Mesenchymal stem cell (in vitro differentiated cells and primary cell): ENCODE data around the gene FHOD3.
A peak's percentile ranks its signal among the peaks of the same experiment; 100 is the strongest.

Source experiments
- DNase-seq: peaks from one replicate; pipeline ENCODE4 v3.0.0-alpha.2; 2013
- H2AFZ ChIP-seq: one replicate; pipeline ENCODE4 v1.6.1; 2013; ENCODE audit warnings: low read depth, mild to moderate bottlenecking, control low read depth, inconsistent platforms, low read length, moderate library complexity
- H2AK5ac ChIP-seq: 2 replicates; pipeline ENCODE4 v1.6.1; 2013; ENCODE audit warnings: low read length, moderate library complexity, mild to moderate bottlenecking, inconsistent platforms; ENCODE audit not compliant: severe bottlenecking
- H2BK120ac ChIP-seq: one replicate; pipeline ENCODE4 v1.6.1; 2013; ENCODE audit warnings: low read depth, mild to moderate bottlenecking, inconsistent platforms, low read length, moderate library complexity
- H2BK12ac ChIP-seq, 2 experiments: one replicate each; pipeline ENCODE4 v1.6.1; 2013; ENCODE audit warnings: inconsistent platforms in 2 of 2, low read length in 2 of 2, mild to moderate bottlenecking in 2 of 2, moderate library complexity in 2 of 2, control low read depth in 1 of 2
- H2BK15ac ChIP-seq: one replicate; pipeline ENCODE4 v1.6.1; 2013; ENCODE audit warnings: mild to moderate bottlenecking, low read depth, inconsistent platforms; ENCODE audit not compliant: poor library complexity, severe bottlenecking
- H2BK5ac ChIP-seq: 2 replicates; pipeline ENCODE4 v1.6.1; 2013; ENCODE audit warnings: low read depth, mild to moderate bottlenecking, low read length, control low read depth, inconsistent platforms; ENCODE audit not compliant: poor library complexity, severe bottlenecking
- H3K14ac ChIP-seq, 2 experiments: one replicate each; pipeline ENCODE4 v1.6.1; 2013; ENCODE audit warnings: inconsistent platforms in 2 of 2, low read length in 2 of 2, control low read depth in 1 of 2, mild to moderate bottlenecking in 1 of 2, moderate library complexity in 1 of 2
- H3K18ac ChIP-seq, 2 experiments: one replicate each; pipeline ENCODE4 v1.6.1; 2013; ENCODE audit warnings: inconsistent platforms in 2 of 2, low read length in 2 of 2, control low read depth in 1 of 2, low read depth in 1 of 2, mild to moderate bottlenecking in 1 of 2
- H3K23ac ChIP-seq, 2 experiments: one replicate each; pipeline ENCODE4 v1.6.1; 2013; ENCODE audit warnings: inconsistent platforms in 2 of 2, low read length in 2 of 2, mild to moderate bottlenecking in 2 of 2, moderate library complexity in 2 of 2, control low read depth in 1 of 2
- H3K27ac ChIP-seq: 2 replicates; pipeline ENCODE4 v1.5.1; 2013; ENCODE audit warnings: mild to moderate bottlenecking, moderate library complexity, low read length, control low read depth, inconsistent platforms; ENCODE audit not compliant: poor library complexity, severe bottlenecking
- H3K27me3 ChIP-seq, 2 experiments: 2 replicates each; pipeline versions ENCODE4 v1.6.1 to v1.7.0; 2013; ENCODE audit warnings: low read length in 2 of 2, mild to moderate bottlenecking in 2 of 2, moderate library complexity in 2 of 2, control low read depth in 1 of 2, inconsistent platforms in 1 of 2; ENCODE audit not compliant: control insufficient read depth in 1 of 2, insufficient read depth in 1 of 2
- H3K36me3 ChIP-seq, 2 experiments: 2 replicates each; pipeline versions ENCODE4 v1.6.1 to v1.7.0; 2013; ENCODE audit warnings: low read length in 2 of 2, control low read depth in 1 of 2, inconsistent platforms in 1 of 2, low read depth in 1 of 2, mild to moderate bottlenecking in 1 of 2; ENCODE audit not compliant: insufficient read depth in 2 of 2, control insufficient read depth in 1 of 2
- H3K4ac ChIP-seq, 2 experiments: one replicate each; pipeline ENCODE4 v1.6.1; 2013; ENCODE audit warnings: inconsistent platforms in 2 of 2, low read length in 2 of 2, mild to moderate bottlenecking in 2 of 2, moderate library complexity in 2 of 2, control low read depth in 1 of 2, low read depth in 1 of 2
- H3K4me1 ChIP-seq: 2 replicates; pipeline ENCODE4 v1.6.1; 2013; ENCODE audit warnings: low read depth, low read length, control low read depth; ENCODE audit not compliant: control insufficient read depth, insufficient read depth
- H3K4me2 ChIP-seq: 2 replicates; pipeline ENCODE4 v1.6.1; 2013; ENCODE audit warnings: low read length, mild to moderate bottlenecking, inconsistent platforms; ENCODE audit not compliant: poor library complexity, severe bottlenecking
- H3K4me3 ChIP-seq, 2 experiments: 2 replicates each; pipeline versions ENCODE4 v1.5.1 to v1.7.0; 2013; ENCODE audit warnings: low read length in 2 of 2, mild to moderate bottlenecking in 2 of 2, control low read depth in 1 of 2, low read depth in 1 of 2; ENCODE audit not compliant: insufficient read depth in 1 of 2
- H3K79me1 ChIP-seq: replicated peaks from 2 replicates; pipeline ENCODE4 v1.6.1; 2013; ENCODE audit warnings: mild to moderate bottlenecking, control low read depth, low read length, inconsistent platforms; ENCODE audit not compliant: poor library complexity, severe bottlenecking
- H3K9ac ChIP-seq: 2 replicates; pipeline ENCODE4 v1.7.0; 2013; ENCODE audit warnings: mild to moderate bottlenecking, low read length, moderate library complexity
- H3K9me3 ChIP-seq: 2 replicates; pipeline ENCODE4 v1.7.0; 2013; ENCODE audit warnings: mild to moderate bottlenecking, low read length; ENCODE audit not compliant: control insufficient read depth
- H4K8ac ChIP-seq: one replicate; pipeline ENCODE4 v1.6.1; 2013; ENCODE audit warnings: inconsistent platforms, mild to moderate bottlenecking, low read length, moderate library complexity
- H4K91ac ChIP-seq: one replicate; pipeline ENCODE4 v1.6.1; 2013; ENCODE audit warnings: mild to moderate bottlenecking, low read length, inconsistent platforms
- WGBS: methylation state at CpG from one replicate; pipeline ENCODE4 v1.1.7; 2013; ENCODE audit warnings: mixed read lengths; 5-methylcytosine and 5-hydroxymethylcytosine counted together

Gene FHOD3

GRCh38 chr18:36323421-36323820 lies 25.9 kb downstream of the FHOD3 start:
- no peak overlapping the region for H2BK120ac ChIP-seq
- no peak overlapping the region for H3K4me3 ChIP-seq
- H2BK15ac ChIP-seq: no peak overlapping the region
- H3K4me2 ChIP-seq: no peak overlapping the region
- no peaks in the 10 kb centered on the region for H3K36me3 ChIP-seq
- no peak overlapping the region for H4K91ac ChIP-seq
- H3K14ac ChIP-seq: no peak overlapping the region
- H2AFZ ChIP-seq: no peak overlapping the region
- H4K8ac ChIP-seq: no peak overlapping the region
- no peak overlapping the region for H3K27ac ChIP-seq
- peaks cover 40% of the 10 kb centered on the region for H3K79me1 ChIP-seq
- H3K23ac ChIP-seq: no peak overlapping the region
- no peak overlapping the region for H3K4ac ChIP-seq
- 91% methylated on average over 1 of the region's 1 CpG for WGBS
- DNase-seq: no peak
- H3K9ac ChIP-seq: no peak overlapping the region
- no peaks in the 10 kb centered on the region for H3K27me3 ChIP-seq
- peaks cover 7% of the 10 kb centered on the region for H3K9me3 ChIP-seq
- no peak overlapping the region for H2AK5ac ChIP-seq
- H3K18ac ChIP-seq: no peak overlapping the region
- H2BK12ac ChIP-seq: no peak overlapping the region
- H2BK5ac ChIP-seq: no peak overlapping the region
- peaks cover 10% of the 10 kb centered on the region for H3K4me1 ChIP-seq

GRCh38 chr18:36325846-36326245 lies 28.3 kb downstream of the FHOD3 start:
- H3K4ac ChIP-seq: no peak overlapping the region
- no peak overlapping the region for H3K4me3 ChIP-seq
- no peak overlapping the region for H2AK5ac ChIP-seq
- peaks cover 21% of the 10 kb centered on the region for H3K4me1 ChIP-seq
- no peak overlapping the region for H2BK5ac ChIP-seq
- no peak overlapping the region for H4K8ac ChIP-seq
- no peak overlapping the region for H3K9ac ChIP-seq
- H3K4me2 ChIP-seq: no peak overlapping the region
- H4K91ac ChIP-seq: no peak overlapping the region
- no peak overlapping the region for H2BK120ac ChIP-seq
- no peak for DNase-seq
- H3K36me3 ChIP-seq: peaks cover 0 to 3% of the 10 kb centered on the region in 2 experiments
- no peak overlapping the region for H2BK15ac ChIP-seq
- no peaks in the 10 kb centered on the region for H3K27me3 ChIP-seq
- no peak overlapping the region for H3K27ac ChIP-seq
- H3K9me3 ChIP-seq: no peaks in the 10 kb centered on the region
- H2AFZ ChIP-seq: no peak overlapping the region
- H3K18ac ChIP-seq: no peak overlapping the region
- H3K79me1 ChIP-seq: peaks cover 58% of the 10 kb centered on the region
- no peak overlapping the region for H3K14ac ChIP-seq
- no peak overlapping the region for H3K23ac ChIP-seq
- WGBS: 89% methylated on average over 1 of the region's 1 CpG
- no peak overlapping the region for H2BK12ac ChIP-seq

- H3K27me3 ChIP-seq: no peaks in the 10 kb centered on the region
- WGBS: 81% methylated on average over 6 of the region's 6 CpGs
These were observed 29.3 kb downstream of the FHOD3 start for GRCh38 chr18:36326771-36327170.

GRCh38 chr18:36327352-36328316 lies 30.1 kb downstream of the FHOD3 start:
- Histone ChIP-seq H3K9me3 (no peaks in the 10 kb centered on the region), H3K23ac (no peak overlapping the region), H3K14ac (no peak overlapping the region), H2BK120ac (no peak overlapping the region), H3K4me2 (no peak overlapping the region), H3K9ac (no peak overlapping the region), H2BK15ac (no peak overlapping the region), H3K18ac (no peak overlapping the region), H4K91ac (no peak overlapping the region), H3K79me1 (peaks cover 48% of the 10 kb centered on the region), H2BK5ac (no peak overlapping the region), H3K4me1 (peaks cover 25% of the 10 kb centered on the region), H2AK5ac (peak overlapping the region; percentile 40), H3K4me3 (no peak overlapping the region), H2BK12ac (no peak overlapping the region), H4K8ac (no peak overlapping the region), H3K4ac (no peak overlapping the region), H3K27ac (no peak overlapping the region), H3K36me3 (peaks cover 0 to 3% of the 10 kb centered on the region in 2 experiments), H3K27me3 (no peaks in the 10 kb centered on the region), H2AFZ (no peak overlapping the region)
- DNase-seq: no peak
- 86% methylated on average over 3 of the region's 5 CpGs for WGBS

More at GRCh38 chr18:36326771-36327170, 29.3 kb downstream of the FHOD3 start:
- Histone ChIP-seq H2AFZ (no peak overlapping the region), H2AK5ac (no peak overlapping the region), H3K4me2 (no peak overlapping the region), H3K14ac (no peak overlapping the region), H2BK15ac (no peak overlapping the region), H3K18ac (no peak overlapping the region), H2BK5ac (no peak overlapping the region), H4K91ac (no peak overlapping the region), H3K4me1 (peaks cover 23% of the 10 kb centered on the region), H2BK120ac (no peak overlapping the region), H3K4me3 (no peak overlapping the region), H3K79me1 (peaks cover 51% of the 10 kb centered on the region), H3K23ac (no peak overlapping the region), H3K9me3 (no peaks in the 10 kb centered on the region), H3K4ac (no peak overlapping the region), H3K36me3 (peaks cover 0 to 3% of the 10 kb centered on the region in 2 experiments), H2BK12ac (no peak overlapping the region), H4K8ac (no peak overlapping the region), H3K27ac (no peak overlapping the region), H3K9ac (no peak overlapping the region)
- DNase-seq: no peak
